ENCODE measurements around the gene CDC20B. TPM values are rescaled to one million over a fixed set of nuclear protein-coding genes. Genes with fewer than 3 reads are reported as not detected.
A peak's percentile ranks its signal among the peaks of the same experiment; 100 is the strongest.

CDC20B gene
- total RNA-seq (2014; rRNA removed; shearing (Covaris generic)) (not detected in 2 replicates), polyA plus RNA-seq (2016; fragmentation: Nextera tagmentation; extraction: Ambion mirVana) (not detected in 2 replicates)
- long read RNA-seq, partial matches to known transcripts, result 1 of 1 reads
- long read RNA-seq, other reads (novel, unspliced or antisense), result 0 of 1 reads

- no peak within 1 kb of the TSS for H3K27ac Mint-ChIP-seq
- H3K9me3 Mint-ChIP-seq, result no peaks in the 10 kb centered on the region
- peak within 1 kb of the TSS; percentile 61 for H3K4me3 ChIP-seq
- peaks cover 28% of the 10 kb centered on the region; the same call in 2 of the 3 replicates for H3K4me1 Mint-ChIP-seq
- peaks cover 68% of the 10 kb centered on the region for H3K27me3 ChIP-seq (ENCODE audit: insufficient read depth)
- peak; percentile 80 for TF ChIP-seq CREB1 (CRISPR knock-in tag; IDR thresholded peaks at IDR 0.05; ENCODE audit: low read depth)
- peak; percentile 75 for TF ChIP-seq EZH2 (IDR thresholded peaks at IDR 0.05; ENCODE audit: low read depth, unreplicated experiment)
- TF ChIP-seq NANOG (IDR thresholded peaks at IDR 0.05; ENCODE audit: borderline replicate concordance), result no peak
- no peaks in the 10 kb centered on the region for H3K36me3 ChIP-seq (ENCODE audit: insufficient read depth)
- 0 out of 2 replicates have a peak within 1 kb of the TSS, but pooled peaks have one; percentile 70 for H2AFZ ChIP-seq
- 0 out of 2 replicates have a peak, but pooled peaks cover 3% of the 10 kb centered on the region for H3F3A ChIP-seq (replicated peaks; ENCODE audit: low read depth)
- H3K4me1 ChIP-seq (ENCODE audit: insufficient read depth), result peaks cover 14% of the 10 kb centered on the region; the same call in 1 of the 2 replicates
- H3K27me3 Mint-ChIP-seq (ENCODE audit: insufficient read depth, low read depth, poor library complexity), result peaks cover 66% of the 10 kb centered on the region
- H3K27ac ChIP-seq (ENCODE audit: low read depth), result no peak within 1 kb of the TSS
- no peaks in the 10 kb centered on the region for H3K36me3 Mint-ChIP-seq (ENCODE audit: low read depth)
- peak within 1 kb of the TSS; percentile 83 for H3K4me2 ChIP-seq
- no peaks in the 10 kb centered on the region for H3K9me2 ChIP-seq (ENCODE audit: insufficient read depth)
- DNase-seq (ENCODE audit: low spot score), result peak; percentile 91
- ATAC-seq, result peak; percentile 56
- H3K4me3 Mint-ChIP-seq, result peak within 1 kb of the TSS; percentile 76
- H3K79me2 ChIP-seq (replicated peaks; ENCODE audit: insufficient read depth), result no peaks in the 10 kb centered on the region
- peaks cover 15% of the 10 kb centered on the region; the same call in 1 of the 2 replicates for H4K20me1 ChIP-seq (replicated peaks; ENCODE audit: insufficient read depth)
Measured at GRCh38 chr5:55172937-55173686, at the start of gene CDC20B. Gene CDC20B (minus strand): TSS chr5:55173177. CDS start chr5:55173000, 177 bp downstream.

GRCh38 chr5:55222092-55222984 is 49.4 kb upstream of the CDC20B start:
- H3K27ac Mint-ChIP-seq, result no peak overlapping the region
- peaks cover 95% of the 10 kb centered on the region for H3K27me3 ChIP-seq (ENCODE audit: insufficient read depth)
- DNase-seq (ENCODE audit: low spot score), result peak; percentile 39

More at GRCh38 chr5:55222092-55222984, 49.4 kb upstream of the CDC20B start:
- peaks cover 28% of the 10 kb centered on the region for H4K20me1 ChIP-seq (replicated peaks; ENCODE audit: insufficient read depth)
- H3K79me2 ChIP-seq (replicated peaks; ENCODE audit: insufficient read depth), result no peaks in the 10 kb centered on the region
- H3K9me2 ChIP-seq (ENCODE audit: insufficient read depth), result no peaks in the 10 kb centered on the region
- no peak for ATAC-seq
- H3K36me3 Mint-ChIP-seq (ENCODE audit: low read depth), result no peaks in the 10 kb centered on the region
- H2AFZ ChIP-seq, result no peak overlapping the region
- H3F3A ChIP-seq (replicated peaks; ENCODE audit: low read depth), result peaks cover 8% of the 10 kb centered on the region; the same call in 1 of the 2 replicates
- H3K27ac ChIP-seq (ENCODE audit: low read depth), result no peak overlapping the region
- H3K4me1 Mint-ChIP-seq, result peaks cover 42% of the 10 kb centered on the region
- H3K27me3 Mint-ChIP-seq (ENCODE audit: insufficient read depth, low read depth, poor library complexity), result peaks cover 87% of the 10 kb centered on the region
- peaks cover 2% of the 10 kb centered on the region; the same call in 1 of the 3 replicates for H3K9me3 Mint-ChIP-seq
- peaks cover 21% of the 10 kb centered on the region for H3K4me1 ChIP-seq (ENCODE audit: insufficient read depth)
- H3K4me2 ChIP-seq, result peak overlapping the region; percentile 71
- TF ChIP-seq EZH2phosphoT487 (IDR thresholded peaks at IDR 0.05; ENCODE audit: unreplicated experiment), result peak; percentile 97
- TF ChIP-seq NANOG (IDR thresholded peaks at IDR 0.05; ENCODE audit: borderline replicate concordance), result no peak
- peak; percentile 95 for TF ChIP-seq EZH2 (IDR thresholded peaks at IDR 0.05; ENCODE audit: low read depth, unreplicated experiment)
- H3K4me3 ChIP-seq, result peak overlapping the region; percentile 47; the same call in 1 of the 2 replicates
- no peaks in the 10 kb centered on the region for H3K36me3 ChIP-seq (ENCODE audit: insufficient read depth)
- H3K4me3 Mint-ChIP-seq, result peak overlapping the region; percentile 49
